GM19238 (cell line): ENCODE data around the gene ADAP2.
"Not testable (repeated sequence)": the region's sequence is repeated elsewhere in the genome, so short reads cannot be mapped to it uniquely, and the experiment has no call there.

ENCODE experiments used
- DNase-seq: peaks from one replicate; pipeline ENCODE4 v3.0.0; 2011; ENCODE audit warnings: low spot score; ENCODE audit not compliant: insufficient read length

The ADAP2 gene

GRCh38 chr17:30921544-30922196 is at the start of gene ADAP2:
ADAP2 (plus strand) TSS chr17:30921945; CDS start chr17:30922015, 70 bp downstream.
- no peak for DNase-seq

- DNase-seq: no peak
Observed at GRCh38 chr17:30886187-30886586, 35.6 kb upstream of the ADAP2 start.

GRCh38 chr17:30894236-30894635 is 27.5 kb upstream of the ADAP2 start:
- DNase-seq: no peak

- no peak for DNase-seq
Observed at GRCh38 chr17:30897311-30897710, 24.4 kb upstream of the ADAP2 start.

GRCh38 chr17:30905742-30906100 is 16.0 kb upstream of the ADAP2 start:
- DNase-seq: no peak

GRCh38 chr17:30906101-30906911 is 15.4 kb upstream of the ADAP2 start, which contains the start of gene TEFM:
TEFM (minus strand) TSS chr17:30906238; CDS start chr17:30906198, 40 bp downstream.
- peak; percentile 83 for DNase-seq

GRCh38 chr17:30908717-30909420 is 12.9 kb upstream of the ADAP2 start:
- no peak for DNase-seq

- DNase-seq: not testable (repeated sequence)
Observed at GRCh38 chr17:30910151-30910550, 11.6 kb upstream of the ADAP2 start.

GRCh38 chr17:30913955-30914354 is 7.8 kb upstream of the ADAP2 start:
- DNase-seq: no peak

- no peak for DNase-seq
Observed at GRCh38 chr17:30915833-30916611, 5.7 kb upstream of the ADAP2 start.

GRCh38 chr17:30917050-30917449 is 4.7 kb upstream of the ADAP2 start:
- DNase-seq: no peak

- no peak for DNase-seq
Observed at GRCh38 chr17:30920282-30920681, 1.5 kb upstream of the ADAP2 start.

GRCh38 chr17:30920683-30921543 is 832 bp upstream of the ADAP2 start:
- no peak for DNase-seq

- DNase-seq: no peak
Observed at GRCh38 chr17:30922235-30923030, 688 bp downstream of the ADAP2 start.

- DNase-seq: no peak
Observed at GRCh38 chr17:30924341-30924740, 2.6 kb downstream of the ADAP2 start.

GRCh38 chr17:30926516-30926915 is 4.8 kb downstream of the ADAP2 start:
- no peak for DNase-seq

- no peak for DNase-seq
Observed at GRCh38 chr17:30927756-30928155, 6.0 kb downstream of the ADAP2 start.

- no peak for DNase-seq
Observed at GRCh38 chr17:30928584-30928983, 6.8 kb downstream of the ADAP2 start.

- DNase-seq: no peak
Observed at GRCh38 chr17:30929081-30929633, 7.4 kb downstream of the ADAP2 start.
